ENCODE measurements around the gene TRIM72.
"Not testable (repeated sequence)": the region's sequence is repeated elsewhere in the genome, so short reads cannot be mapped to it uniquely, and the experiment has no call there.

The TRIM72 gene, protein sequence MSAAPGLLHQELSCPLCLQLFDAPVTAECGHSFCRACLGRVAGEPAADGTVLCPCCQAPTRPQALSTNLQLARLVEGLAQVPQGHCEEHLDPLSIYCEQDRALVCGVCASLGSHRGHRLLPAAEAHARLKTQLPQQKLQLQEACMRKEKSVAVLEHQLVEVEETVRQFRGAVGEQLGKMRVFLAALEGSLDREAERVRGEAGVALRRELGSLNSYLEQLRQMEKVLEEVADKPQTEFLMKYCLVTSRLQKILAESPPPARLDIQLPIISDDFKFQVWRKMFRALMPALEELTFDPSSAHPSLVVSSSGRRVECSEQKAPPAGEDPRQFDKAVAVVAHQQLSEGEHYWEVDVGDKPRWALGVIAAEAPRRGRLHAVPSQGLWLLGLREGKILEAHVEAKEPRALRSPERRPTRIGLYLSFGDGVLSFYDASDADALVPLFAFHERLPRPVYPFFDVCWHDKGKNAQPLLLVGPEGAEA

DNA sequence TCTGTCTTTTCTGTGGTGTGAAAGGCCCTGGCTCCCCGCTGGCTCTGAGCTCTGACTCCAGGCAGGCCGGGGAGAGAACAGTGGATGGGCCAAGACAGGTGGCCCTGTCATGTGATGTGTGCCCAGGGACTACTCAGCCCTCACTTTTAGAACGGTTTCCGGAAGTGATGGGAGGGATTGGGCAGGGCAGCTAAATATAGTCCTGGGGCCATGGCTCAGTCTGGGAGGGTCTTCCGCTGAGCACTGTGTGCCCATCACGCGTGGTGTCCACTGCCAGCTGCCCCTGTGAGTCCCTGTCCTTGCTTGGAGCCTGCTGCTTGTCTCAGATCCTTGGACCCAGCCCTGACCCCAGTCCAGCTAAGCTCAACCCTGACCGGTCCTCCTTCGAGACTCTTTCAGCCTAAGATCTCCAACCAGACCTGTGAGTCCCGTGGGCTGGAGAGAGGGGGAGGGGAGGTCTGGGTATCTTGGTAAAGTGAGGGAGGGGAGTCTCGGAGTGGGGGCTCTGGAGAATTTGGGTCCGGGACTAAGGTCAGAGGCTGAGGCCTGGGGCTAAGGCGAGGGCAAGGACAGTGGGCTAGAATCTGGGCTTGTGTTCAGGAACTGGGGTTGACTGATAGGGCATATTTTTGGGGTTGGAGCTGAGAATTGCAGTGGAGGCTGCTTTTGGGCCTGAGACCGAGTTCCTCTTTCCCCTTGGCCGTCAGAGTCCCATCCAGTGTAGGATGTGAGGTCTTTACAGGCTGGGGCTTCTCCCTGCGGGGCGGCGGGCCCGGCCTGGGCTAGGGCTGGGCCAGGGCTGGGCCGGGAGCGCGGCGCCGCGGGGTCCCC, at the start of gene TRIM72:
TSS of gene TRIM72 (plus strand) at position 243 of the 831 bp plus-strand sequence. CDS start 620 bp downstream, outside the sequence.
- no peak for DNase-seq (ENCODE audit: low spot score)
- no peak for FAIRE-seq

DNA sequence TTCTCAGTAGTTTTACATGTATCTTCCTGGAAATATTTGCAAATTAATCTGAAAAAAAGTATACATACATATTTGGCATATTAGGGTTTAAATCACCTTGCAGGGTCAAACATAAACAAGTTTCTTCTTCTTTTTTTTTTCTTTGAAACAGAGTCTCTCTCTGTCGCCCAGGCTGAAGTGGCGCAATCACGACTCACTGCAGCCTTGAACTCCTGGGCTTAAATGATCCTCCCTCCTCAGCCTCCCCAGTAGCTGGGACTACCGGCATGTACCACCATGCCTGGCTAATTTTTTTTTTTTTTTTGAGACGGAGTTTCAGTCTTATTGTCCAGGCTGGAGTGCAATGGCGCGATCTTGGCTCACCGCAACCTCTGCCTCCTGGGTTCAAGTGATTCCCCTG, 46.6 kb upstream of the TRIM72 start:
- FAIRE-seq (no peak), DNase-seq (ENCODE audit: low spot score) (no peak)

DNA sequence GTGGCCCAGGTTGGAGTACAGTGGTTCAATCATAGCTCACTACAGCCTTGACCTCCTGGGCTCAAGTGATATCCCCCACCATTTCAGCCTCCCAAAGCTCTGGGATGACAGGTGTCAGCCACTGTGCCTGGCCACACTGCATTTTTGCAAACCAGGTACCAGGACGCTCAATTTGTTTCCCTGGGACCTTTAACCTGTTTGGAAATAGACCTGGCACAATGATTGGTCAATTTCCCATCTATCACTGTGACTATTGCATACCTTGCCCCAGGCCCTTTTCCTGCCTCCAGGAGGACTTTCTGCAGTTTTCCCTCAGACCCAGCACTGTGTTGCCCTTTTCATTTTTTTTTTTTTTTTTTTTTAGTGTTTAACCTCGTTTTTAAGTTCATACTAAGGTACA, 45.1 kb upstream of the TRIM72 start:
- no peak for FAIRE-seq
- DNase-seq (ENCODE audit: low spot score), result no peak

DNA sequence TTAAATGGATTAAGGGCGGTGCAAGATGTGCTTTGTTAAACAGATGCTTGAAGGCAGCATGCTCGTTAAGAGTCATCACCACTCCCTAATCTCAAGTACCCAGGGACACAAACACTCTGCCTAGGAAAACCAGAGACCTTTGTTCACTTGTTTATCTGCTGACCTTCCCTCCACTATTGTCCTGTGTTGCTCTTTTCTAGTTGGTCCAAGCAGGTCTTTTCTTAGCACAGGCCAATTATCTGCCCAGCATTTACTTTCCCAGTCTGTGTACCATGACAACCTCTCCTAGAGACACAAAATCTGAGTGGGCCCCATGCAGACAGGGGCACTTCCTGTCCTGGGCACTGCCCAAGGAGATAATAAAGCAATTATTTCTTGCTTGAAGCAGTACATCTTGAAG, 43.9 kb upstream of the TRIM72 start:
- not testable (repeated sequence) for FAIRE-seq; DNase-seq (ENCODE audit: low spot score)

DNA sequence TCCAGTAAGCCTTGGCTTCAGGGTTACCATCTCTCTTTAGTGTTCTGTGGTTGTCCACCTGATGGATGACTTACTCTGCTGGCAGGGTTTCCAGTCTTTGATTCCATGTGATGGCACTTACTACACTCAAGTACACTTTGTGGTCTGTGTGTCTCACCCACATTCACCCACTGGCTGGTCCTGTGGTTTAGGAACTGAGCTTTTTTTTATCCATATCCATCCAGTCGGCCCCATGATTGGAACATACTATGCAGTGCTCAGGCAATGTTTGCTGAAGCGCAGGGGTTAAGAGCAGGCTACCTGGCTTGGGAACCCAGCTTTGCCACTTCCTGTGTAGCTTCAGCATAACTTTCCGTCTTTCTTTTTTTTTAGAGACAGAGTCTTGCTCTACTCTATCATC, 36.8 kb upstream of the TRIM72 start:
- no peak for FAIRE-seq
- peak; percentile 72 for DNase-seq (ENCODE audit: low spot score)

DNA sequence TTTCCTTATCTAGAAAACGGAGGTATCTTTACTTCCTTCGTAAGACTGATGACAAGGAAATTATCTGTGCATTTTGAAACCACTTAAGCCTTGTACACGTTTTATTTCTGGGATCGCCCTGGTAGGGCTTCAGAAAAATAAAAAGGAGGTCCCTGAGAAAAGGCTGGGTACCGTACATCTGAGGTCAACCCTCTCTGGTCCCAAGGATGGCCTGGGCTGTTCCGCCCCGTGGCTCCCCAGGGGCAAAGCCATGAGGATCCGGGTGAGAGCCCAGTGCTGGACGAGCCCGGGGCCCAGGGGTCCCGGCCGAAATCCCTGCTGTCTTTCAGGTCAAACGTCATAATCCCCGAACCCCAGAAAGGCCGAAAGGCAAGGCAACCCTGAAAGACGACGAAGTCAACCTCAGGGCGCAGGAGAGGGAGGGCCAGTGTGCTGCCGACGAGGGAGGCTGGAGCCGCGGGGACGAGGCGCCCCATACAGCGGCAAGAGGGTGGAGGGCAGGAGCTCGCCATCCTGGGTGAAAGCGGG, 34.6 kb upstream of the TRIM72 start:
- DNase-seq (ENCODE audit: low spot score) (no peak), FAIRE-seq (no peak)

DNA sequence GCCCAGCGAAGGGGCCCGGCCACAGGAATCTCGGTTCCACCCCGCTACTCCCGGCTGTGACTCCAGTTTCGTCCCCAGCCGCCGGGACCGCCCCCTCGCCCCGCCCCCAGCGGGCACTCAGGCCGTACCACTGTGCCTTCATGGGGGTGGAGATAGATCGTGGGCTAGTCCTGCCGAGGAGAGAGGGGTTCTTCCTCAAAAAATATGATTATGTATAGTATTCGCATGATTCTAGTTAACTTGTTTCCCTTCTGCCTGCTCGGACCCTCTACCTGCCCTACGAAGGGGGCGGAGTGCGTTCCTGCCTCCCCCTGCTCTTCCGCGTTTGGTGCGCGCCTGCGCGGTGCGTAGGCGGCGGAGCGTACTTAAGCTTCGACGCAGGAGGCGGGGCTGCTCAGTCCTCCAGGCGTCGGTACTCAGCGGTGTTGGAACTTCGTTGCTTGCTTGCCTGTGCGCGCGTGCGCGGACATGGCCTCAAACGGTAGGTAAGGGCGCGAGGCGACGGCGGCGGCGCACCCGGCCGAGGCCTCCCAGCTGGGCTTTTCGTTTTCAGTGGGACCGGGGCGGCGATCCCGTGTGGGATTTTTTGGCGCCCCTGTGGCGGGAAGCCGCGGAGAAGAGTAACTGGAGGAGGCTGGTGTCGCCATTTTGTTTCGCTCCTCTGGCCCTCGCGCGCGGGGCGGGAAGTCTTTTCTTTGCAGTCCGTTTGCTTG, 34.0 kb upstream of the TRIM72 start, which contains the start of gene FUS:
TSS of gene FUS (plus strand) at position 393 of the 713 bp plus-strand sequence. CDS start at position 469, 76 bp downstream.
- FAIRE-seq (peak; percentile 42), DNase-seq (ENCODE audit: low spot score) (peak; percentile 91)

DNA sequence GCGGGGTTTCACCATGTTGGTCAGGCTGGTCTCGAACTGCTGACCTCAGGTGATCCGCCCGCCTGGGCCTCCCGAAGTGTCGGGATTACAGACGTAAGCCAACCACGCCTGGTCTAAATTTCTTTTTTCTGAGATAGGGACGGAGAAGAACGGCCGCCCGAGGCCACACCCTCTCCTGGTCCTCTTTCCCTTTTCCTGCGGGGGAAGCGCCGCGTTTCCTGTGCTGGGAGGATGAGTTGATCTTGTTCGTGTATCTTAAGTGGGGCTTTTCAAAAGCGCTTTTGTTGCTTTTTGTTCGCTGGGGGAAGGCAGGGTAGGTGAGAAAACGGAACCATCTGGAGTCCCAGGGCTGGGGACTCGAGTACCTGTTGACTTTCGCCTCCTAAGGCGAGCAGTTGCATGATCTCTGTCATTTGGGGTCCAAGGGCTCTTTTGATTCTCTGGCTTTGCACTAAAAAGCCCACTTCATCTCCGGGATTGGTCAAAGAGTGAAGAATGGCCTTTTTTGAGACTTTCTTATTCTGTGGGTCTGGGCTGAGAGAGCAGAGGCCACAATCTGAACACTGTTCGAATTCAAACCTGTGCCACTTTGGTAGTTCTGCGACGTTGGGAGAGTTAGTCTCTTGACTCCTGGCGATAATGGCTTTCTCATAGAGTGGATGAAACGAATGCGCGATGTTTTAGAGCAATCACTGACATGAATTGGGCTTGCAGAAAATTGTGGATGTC, 32.7 kb upstream of the TRIM72 start:
- DNase-seq (ENCODE audit: low spot score) (no peak), FAIRE-seq (no peak)

DNA sequence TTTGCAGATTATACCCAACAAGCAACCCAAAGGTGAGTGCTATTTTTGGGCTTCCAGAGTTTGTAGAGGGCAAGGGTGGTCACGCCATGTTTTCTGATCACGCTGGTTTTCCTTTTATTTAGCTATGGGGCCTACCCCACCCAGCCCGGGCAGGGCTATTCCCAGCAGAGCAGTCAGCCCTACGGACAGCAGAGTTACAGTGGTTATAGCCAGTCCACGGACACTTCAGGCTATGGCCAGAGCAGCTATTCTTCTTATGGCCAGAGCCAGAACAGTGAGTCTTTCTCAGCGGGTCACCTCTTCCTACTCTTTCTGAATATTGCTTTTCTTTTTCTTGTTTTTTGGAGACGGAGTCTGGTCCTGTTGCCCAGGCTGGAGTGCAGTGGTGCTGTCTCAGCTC, 31.5 kb upstream of the TRIM72 start:
- DNase-seq (ENCODE audit: low spot score) (no peak), FAIRE-seq (no peak)

DNA sequence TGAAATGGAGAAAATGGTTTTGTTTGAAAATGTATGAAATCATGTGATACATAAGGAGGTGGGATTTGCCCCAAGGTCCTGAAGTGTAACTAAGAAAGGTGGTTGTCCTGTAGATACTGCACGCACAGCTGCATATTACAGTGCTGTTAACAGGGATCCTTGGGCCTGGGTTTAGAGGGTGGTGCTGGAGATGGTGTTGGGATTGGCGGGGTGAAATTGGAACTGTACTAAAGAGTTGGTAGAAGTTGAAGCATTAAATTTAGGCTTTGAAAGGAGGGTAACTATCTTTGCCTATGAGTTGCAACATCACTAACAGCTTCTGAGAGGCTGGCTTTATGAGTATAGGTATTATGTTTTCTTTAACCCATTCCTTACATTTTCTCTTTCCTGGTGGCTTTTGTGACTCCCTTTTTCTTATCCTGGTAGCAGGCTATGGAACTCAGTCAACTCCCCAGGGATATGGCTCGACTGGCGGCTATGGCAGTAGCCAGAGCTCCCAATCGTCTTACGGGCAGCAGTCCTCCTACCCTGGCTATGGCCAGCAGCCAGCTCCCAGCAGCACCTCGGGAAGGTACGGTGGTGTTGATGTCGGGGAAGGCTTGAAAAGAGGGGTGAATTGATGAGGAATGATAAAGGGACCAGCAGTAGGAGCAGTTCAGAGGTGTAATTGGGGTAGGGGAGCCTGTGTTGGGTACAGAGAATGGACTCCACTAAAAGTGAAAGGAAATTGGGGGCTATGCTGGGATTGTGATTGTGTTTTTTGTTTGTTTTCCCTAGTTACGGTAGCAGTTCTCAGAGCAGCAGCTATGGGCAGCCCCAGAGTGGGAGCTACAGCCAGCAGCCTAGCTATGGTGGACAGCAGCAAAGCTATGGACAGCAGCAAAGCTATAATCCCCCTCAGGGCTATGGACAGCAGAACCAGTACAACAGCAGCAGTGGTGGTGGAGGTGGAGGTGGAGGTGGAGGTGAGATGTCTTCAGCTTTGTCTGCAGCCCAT, 30.2 kb upstream of the TRIM72 start:
- no peak for FAIRE-seq
- DNase-seq (ENCODE audit: low spot score), result no peak

DNA sequence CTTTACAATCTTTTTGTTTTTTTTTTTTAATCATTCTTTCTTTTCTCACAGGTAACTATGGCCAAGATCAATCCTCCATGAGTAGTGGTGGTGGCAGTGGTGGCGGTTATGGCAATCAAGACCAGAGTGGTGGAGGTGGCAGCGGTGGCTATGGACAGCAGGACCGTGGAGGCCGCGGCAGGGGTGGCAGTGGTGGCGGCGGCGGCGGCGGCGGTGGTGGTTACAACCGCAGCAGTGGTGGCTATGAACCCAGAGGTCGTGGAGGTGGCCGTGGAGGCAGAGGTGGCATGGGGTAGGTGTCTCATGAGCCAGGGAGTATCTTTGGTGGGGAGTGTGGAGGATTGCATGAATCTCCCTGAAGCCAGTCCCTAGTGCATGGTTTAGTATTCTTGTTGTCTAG, 29.0 kb upstream of the TRIM72 start:
- DNase-seq (ENCODE audit: low spot score) (no peak), FAIRE-seq (no peak)

DNA sequence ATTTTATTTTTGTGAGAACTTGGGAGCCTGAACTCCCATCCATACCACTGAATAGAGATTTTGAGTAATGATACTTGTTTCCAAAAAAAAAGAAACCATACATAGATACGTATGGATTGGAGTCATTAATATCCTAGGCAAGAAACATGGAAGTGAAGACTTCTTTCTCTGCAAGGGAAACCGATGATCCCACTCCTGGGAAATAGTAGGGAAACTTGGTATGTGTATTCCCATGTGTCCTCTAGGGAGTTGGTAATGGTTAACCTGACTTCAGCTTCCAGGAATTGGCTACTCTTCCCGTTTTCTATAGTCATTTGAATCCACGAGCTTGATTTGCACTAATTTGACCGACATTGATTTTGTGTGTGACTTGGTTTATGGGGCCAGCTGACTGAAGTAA, 28.6 kb upstream of the TRIM72 start:
- DNase-seq (ENCODE audit: low spot score) (no peak), FAIRE-seq (no peak)

DNA sequence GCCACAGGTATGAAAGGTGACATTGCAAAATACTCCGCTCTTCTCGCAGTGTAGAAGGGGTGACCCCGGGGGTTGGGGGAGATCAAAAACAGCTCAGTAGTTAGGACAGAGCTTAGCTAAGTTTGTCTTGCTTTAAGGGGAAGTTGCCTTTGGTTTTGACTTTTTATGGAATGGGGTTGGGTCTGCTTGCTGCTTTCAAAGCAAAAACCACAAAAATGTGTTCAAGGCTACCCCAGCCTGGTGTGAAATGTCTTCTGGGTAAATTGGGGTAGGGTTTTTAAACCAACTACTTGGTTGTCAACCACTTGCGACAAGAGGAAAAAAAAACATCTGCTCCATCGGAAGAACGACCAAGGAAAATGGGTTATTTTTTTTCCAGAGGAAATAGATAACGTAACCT, 27.7 kb upstream of the TRIM72 start:
- DNase-seq (ENCODE audit: low spot score), result no peak
- FAIRE-seq, result no peak

DNA sequence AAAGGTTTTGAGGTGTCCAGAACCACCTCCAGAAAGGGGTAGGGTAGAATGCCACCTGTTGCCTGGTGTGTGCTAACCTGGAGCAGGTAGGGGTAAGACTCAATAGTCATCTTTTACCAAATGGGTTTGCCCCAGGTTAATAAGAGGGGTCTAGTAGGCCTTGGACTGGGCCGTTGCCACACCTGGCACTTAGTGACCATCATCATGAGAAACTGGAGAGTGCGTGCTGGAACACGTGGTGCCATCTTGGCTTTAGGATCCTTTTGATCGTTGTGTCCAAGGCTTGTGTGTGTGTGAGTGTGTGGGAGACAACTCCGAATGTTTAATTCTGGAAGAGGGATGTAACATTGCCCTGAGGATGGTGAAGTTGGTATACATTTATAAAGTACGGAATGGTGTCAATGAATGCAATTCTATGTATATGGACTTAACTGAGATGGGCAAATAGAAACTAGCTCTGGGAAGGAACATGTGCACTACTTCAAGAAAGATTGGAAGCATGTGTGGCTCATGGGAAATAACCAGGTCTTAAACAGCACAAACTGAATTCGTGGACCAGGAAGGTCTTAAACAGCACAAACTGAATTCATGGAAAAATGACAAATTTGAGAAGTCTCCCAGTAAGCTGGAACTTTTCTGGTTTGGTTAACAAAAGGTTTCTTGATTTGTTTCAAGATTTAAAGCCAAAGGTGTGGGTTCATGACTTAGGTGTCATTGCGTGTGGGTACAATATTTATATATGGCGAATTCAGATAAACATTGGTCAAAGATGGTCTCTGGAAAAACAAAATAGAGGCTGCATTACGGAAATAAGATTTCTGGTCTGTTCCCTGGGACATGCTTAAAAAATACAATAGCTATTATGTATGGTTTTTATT, 26.8 kb upstream of the TRIM72 start:
- DNase-seq (ENCODE audit: low spot score) (no peak), FAIRE-seq (no peak)

DNA sequence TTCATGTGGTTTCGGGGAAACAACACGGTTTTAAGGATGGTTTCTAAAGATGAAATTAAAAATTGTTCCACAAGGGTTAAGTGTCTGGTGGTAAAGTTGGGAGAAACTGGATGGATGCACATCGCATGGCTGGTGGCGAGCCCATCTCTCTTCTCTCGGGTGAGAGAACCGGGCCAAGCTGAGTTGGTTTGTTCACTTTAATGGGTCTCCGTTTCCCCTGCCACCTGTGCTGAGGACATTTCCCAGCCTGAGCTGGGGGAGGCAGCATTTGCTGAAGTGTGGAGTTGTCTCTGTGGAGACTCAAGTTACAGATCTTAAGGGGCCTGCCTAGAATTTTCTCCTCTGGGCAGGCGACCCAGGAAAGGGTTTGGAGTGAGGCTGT, 26.1 kb upstream of the TRIM72 start:
- DNase-seq (ENCODE audit: low spot score) (no peak), FAIRE-seq (no peak)

DNA sequence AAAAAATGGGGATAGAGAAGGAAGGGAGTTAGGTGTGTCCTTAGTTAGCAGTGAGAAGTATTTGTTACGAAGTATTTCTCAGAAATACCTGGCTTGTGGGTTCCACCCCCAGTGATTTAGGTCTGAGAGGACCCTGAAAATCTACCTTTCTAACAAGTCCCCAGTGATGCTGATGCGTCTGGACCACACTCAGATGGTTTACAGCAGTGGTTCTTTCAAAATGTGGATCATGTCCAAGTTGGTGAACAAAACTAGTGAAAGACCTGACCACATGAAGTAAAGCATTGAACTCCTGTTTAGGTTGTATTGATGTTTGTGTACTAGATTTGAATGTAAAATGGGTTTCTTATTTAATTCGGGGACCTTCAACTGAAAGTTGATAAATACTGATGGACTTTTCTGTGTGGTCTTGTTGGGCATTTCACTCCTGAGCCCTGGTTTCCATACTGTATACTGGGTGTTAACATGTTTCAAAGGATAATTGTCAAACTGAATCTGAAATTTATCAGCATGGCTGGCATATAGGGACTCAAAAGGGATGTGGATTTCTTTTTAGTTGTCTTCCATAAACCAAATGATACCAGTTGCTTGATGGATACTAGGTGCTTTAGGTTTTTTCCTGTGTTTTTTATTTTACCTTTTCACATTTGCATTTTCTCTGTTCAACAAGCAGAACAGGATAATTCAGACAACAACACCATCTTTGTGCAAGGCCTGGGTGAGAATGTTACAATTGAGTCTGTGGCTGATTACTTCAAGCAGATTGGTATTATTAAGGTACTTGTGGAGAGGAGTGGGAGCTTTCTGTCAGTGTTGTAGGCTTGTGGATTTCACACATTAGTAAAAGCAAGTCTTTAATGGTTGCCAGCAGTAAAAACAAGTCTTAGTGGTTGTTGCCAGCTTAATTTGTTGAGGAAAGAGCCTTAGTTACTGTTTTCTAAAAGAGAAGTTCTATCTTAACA, 25.2 kb upstream of the TRIM72 start:
- no peak for FAIRE-seq

DNA sequence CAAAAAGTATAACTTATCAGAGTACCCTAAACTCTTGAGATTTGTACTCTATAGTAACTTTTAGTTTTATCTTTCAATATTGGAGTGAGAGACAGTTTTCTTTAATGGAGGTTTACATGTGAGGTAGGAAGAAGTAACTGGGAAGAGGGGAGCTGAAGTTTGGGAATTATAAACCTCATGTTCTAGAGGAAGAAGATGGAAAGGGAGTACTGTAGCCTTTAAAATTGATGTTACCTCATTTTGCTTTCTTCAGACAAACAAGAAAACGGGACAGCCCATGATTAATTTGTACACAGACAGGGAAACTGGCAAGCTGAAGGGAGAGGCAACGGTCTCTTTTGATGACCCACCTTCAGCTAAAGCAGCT, 24.5 kb upstream of the TRIM72 start:
- FAIRE-seq (no peak), DNase-seq (ENCODE audit: low spot score) (no peak)

More for the DNA sequence above, 25.2 kb upstream of the TRIM72 start:
- no peak for DNase-seq (ENCODE audit: low spot score)

All from urothelium cell line (cell line).